Measurements from ENCODE around the gene GALNT9. TPM values are rescaled to one million over a fixed set of nuclear protein-coding genes. Genes with fewer than 3 reads are reported as not detected.
"Not testable (repeated sequence)": the region's sequence is repeated elsewhere in the genome, so short reads cannot be mapped to it uniquely, and the experiment has no call there.

Gene GALNT9
- total and polyA plus RNA-seq, 2 experiments from 2014 or later = 0.33 to 1.4 TPM

DNA sequence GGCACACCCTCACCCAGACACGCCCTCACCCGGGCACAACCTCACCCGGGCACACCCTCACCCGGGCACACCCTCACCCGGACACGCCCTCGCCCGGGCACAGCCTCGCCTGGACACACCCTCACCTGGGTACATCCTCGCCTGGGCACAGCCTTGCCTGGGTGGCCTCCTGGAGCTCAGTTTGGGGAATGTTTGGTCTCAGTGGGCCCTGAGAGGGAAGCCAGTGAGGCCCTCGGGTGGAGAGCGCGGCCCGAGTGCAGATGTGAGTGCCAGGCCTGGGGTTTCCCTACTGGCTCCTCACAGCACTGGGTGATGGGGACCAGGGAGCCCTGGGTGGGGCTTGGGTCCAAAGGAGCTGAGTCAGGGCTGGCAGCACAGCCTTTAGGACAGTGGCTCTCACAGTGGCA, 23.8 kb downstream of the GALNT9 start:
- no peak for TF ChIP-seq EZH2 (IDR thresholded peaks at IDR 0.05; ENCODE audit: insufficient read depth, poor library complexity, severe bottlenecking)
- TF ChIP-seq EZH2phosphoT487 (IDR thresholded peaks at IDR 0.05; ENCODE audit: insufficient read depth, low read depth) = no peak
- no peaks in the 10 kb centered on the region for H3K9me2 ChIP-seq (ENCODE audit: insufficient read depth)
- no peak overlapping the region for H3K4me3 ChIP-seq
- no peaks in the 10 kb centered on the region for H3F3A ChIP-seq (ENCODE audit: insufficient read depth)
- no peaks in the 10 kb centered on the region for H3K4me1 ChIP-seq (ENCODE audit: insufficient read depth)
- in situ Hi-C loops (cut with MboI) = no loop called here
- H3K36me3 ChIP-seq (ENCODE audit: low read depth) = no peaks in the 10 kb centered on the region
- no peak overlapping the region for H3K4me2 ChIP-seq (ENCODE audit: unreplicated experiment)
- no peak overlapping the region for H3K9ac ChIP-seq
- WGBS, 2 experiments (ENCODE audit: low coverage in 1 of 2, low lambda C conversion rate in 2 of 2, missing lambda C conversion rate in 2 of 2) = 74 to 84% methylated on average over 7 to 14 of the region's 14 CpGs
- H4K20me1 ChIP-seq (ENCODE audit: insufficient read depth) = no peaks in the 10 kb centered on the region
- DNase-seq = no peak
- H3K9me3 ChIP-seq (ENCODE audit: low read depth) = no peaks in the 10 kb centered on the region
- H3K27ac ChIP-seq = no peak overlapping the region
- H3K27me3 ChIP-seq (replicated peaks; ENCODE audit: insufficient read depth) = peaks cover 9% of the 10 kb centered on the region
- H2AFZ ChIP-seq = no peak overlapping the region
- no peaks in the 10 kb centered on the region for H3K79me2 ChIP-seq (ENCODE audit: insufficient read depth)

DNA sequence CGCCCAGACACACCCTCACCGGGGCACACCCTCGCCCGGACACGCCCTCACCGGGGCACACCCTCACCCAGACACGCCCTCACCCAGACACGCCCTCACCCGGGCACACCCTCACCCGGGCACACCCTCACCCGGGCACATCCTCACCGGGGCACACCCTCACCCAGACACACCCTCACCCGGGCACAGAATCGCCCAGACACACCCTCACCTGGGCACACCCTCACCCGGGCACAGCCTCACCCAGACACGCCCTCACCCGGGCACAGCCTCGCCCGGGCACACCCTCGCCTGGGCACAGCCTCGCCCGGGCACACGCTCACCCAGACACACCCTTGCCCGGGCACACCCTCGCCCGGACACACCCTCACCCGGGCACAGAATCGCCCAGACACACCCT, 24.5 kb downstream of the GALNT9 start:
- H3K36me3 ChIP-seq (ENCODE audit: low read depth); H3K27me3 ChIP-seq (replicated peaks; ENCODE audit: insufficient read depth); H3K4me3 ChIP-seq; in situ Hi-C loops (cut with MboI); H3K27ac ChIP-seq; H3K9me2 ChIP-seq (ENCODE audit: insufficient read depth); H3F3A ChIP-seq (ENCODE audit: insufficient read depth); H3K9ac ChIP-seq; H4K20me1 ChIP-seq (ENCODE audit: insufficient read depth); H3K4me1 ChIP-seq (ENCODE audit: insufficient read depth); H3K9me3 ChIP-seq (ENCODE audit: low read depth); H3K79me2 ChIP-seq (ENCODE audit: insufficient read depth); H3K4me2 ChIP-seq (ENCODE audit: unreplicated experiment); H2AFZ ChIP-seq; DNase-seq: not testable (repeated sequence)
- 76% methylated on average over 9 of the region's 28 CpGs; no CpG with 5 or more reads in 1 of the 2 experiments for WGBS, 2 experiments (ENCODE audit: low coverage in 1 of 2, low lambda C conversion rate in 2 of 2, missing lambda C conversion rate in 2 of 2)

DNA sequence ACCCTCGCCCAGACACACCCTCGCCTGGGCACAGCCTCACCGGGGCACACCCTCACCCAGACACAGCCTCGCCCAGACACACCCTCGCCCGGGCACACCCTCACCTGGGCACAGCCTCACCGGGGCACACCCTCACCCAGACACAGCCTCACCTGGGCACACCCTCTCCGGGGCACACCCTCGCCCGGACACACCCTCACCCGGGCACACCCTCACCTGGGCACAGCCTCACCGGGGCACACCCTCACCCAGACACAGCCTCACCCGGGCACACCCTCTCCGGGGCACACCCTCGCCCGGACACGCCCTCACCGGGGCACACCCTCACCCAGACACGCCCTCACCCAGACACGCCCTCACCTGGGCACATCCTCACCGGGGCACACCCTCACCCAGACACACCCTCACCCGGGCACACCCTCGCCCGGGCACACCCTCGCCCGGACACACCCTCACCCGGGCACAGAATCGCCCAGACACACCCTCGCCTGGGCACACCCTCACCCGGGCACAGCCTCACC, 25.5 kb downstream of the GALNT9 start:
- in situ Hi-C loops (cut with MboI); H3F3A ChIP-seq (ENCODE audit: insufficient read depth); H3K27ac ChIP-seq; DNase-seq; H3K9me3 ChIP-seq (ENCODE audit: low read depth); H3K4me3 ChIP-seq; H2AFZ ChIP-seq; H3K36me3 ChIP-seq (ENCODE audit: low read depth); H3K9ac ChIP-seq; H3K9me2 ChIP-seq (ENCODE audit: insufficient read depth); H3K79me2 ChIP-seq (ENCODE audit: insufficient read depth); H4K20me1 ChIP-seq (ENCODE audit: insufficient read depth); H3K27me3 ChIP-seq (replicated peaks; ENCODE audit: insufficient read depth); H3K4me2 ChIP-seq (ENCODE audit: unreplicated experiment); H3K4me1 ChIP-seq (ENCODE audit: insufficient read depth): not testable (repeated sequence)
- 83% methylated on average over 9 of the region's 30 CpGs; no CpG with 5 or more reads in 1 of the 2 experiments for WGBS, 2 experiments (ENCODE audit: low coverage in 1 of 2, low lambda C conversion rate in 2 of 2, missing lambda C conversion rate in 2 of 2)

DNA sequence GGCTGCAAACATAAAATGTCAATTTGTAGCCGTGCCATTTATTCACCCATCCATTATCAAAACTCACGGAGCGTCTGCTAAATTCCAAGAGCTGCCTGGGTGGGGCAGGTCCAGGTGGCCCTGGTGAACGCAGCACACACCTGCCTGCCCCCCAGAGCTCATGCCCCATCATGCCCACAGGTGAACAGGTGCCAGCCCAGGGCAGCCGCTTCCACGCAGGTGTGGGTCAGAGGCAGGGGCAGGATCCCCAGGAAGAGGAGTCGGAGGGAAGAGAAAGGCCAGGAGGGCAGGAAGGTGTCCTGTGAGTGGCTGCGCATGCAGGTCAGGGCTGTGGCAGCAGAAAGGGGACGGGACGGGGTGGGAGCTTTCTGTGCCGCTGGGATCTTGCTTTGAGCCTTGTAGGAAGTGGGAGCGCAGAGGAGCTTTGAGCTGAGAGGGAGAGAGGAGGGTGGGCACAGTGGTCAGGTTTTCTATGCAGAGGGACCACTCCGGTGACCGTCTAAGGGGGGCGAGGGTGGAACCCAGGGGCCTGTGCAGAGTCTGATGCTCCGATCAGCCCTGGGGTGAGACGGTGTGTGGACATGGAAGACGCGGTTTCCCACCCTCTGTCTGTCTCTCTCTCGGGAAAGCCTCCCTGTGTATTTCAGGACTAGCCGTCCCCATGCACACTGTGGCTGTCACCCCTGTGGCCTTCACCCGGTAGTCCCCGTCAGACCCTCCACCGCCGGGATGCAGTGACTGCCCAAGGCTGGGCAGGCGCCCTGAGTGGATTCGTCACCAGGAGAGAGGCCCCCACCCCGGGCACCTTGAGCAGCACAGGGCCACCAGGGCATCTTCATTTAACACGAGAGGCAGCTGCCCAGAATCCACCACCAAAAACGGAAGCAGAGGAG, 26.7 kb downstream of the GALNT9 start:
- Histone ChIP-seq H3K27me3 (replicated peaks; ENCODE audit: insufficient read depth) (peaks cover under 1% of the 10 kb centered on the region; the same call in 1 of the 2 replicates), H3K9me3 (ENCODE audit: low read depth) (no peaks in the 10 kb centered on the region), H3K79me2 (ENCODE audit: insufficient read depth) (no peaks in the 10 kb centered on the region), H3K27ac (no peak overlapping the region), H3K9me2 (ENCODE audit: insufficient read depth) (no peaks in the 10 kb centered on the region), H3K4me2 (ENCODE audit: unreplicated experiment) (no peak overlapping the region), H3K4me3 (no peak overlapping the region), H4K20me1 (ENCODE audit: insufficient read depth) (no peaks in the 10 kb centered on the region), H3K9ac (no peak overlapping the region), H3F3A (ENCODE audit: insufficient read depth) (no peaks in the 10 kb centered on the region), H3K4me1 (ENCODE audit: insufficient read depth) (no peaks in the 10 kb centered on the region), H2AFZ (no peak overlapping the region), H3K36me3 (ENCODE audit: low read depth) (no peaks in the 10 kb centered on the region)
- TF ChIP-seq EZH2phosphoT487 (IDR thresholded peaks at IDR 0.05; ENCODE audit: insufficient read depth, low read depth) = no peak
- TF ChIP-seq EZH2 (IDR thresholded peaks at IDR 0.05; ENCODE audit: insufficient read depth, poor library complexity, severe bottlenecking) = no peak
- 70 to 76% methylated on average over 23 to 30 of the region's 30 CpGs for WGBS, 2 experiments (ENCODE audit: low coverage in 1 of 2, low lambda C conversion rate in 2 of 2, missing lambda C conversion rate in 2 of 2)
- no peak for DNase-seq
- in situ Hi-C loops (cut with MboI) = no loop called here
